SKM-1 treated with dmso at 0.1 percent for 144 hours (cell line): ENCODE measurements around the gene PRKG1.
A peak's percentile ranks its signal among the peaks of the same experiment; 100 is the strongest.
"Not testable (repeated sequence)": the region's sequence is repeated elsewhere in the genome, so short reads cannot be mapped to it uniquely, and the experiment has no call there.

ENCODE experiments used
- DNase-seq: peaks from one replicate; lab custom pipeline; 2025; ENCODE audit not compliant: unreplicated experiment; lab: John Stamatoyannopoulos, UW

PRKG1 gene

GRCh38 chr10:52226197-52226847, 1152.0 kb downstream of the PRKG1 start:
- DNase-seq, result no peak

- DNase-seq, result no peak
Observed at GRCh38 chr10:52228556-52228955, 1154.3 kb downstream of the PRKG1 start.

GRCh38 chr10:52229291-52229931, 1155.1 kb downstream of the PRKG1 start:
- no peak for DNase-seq

GRCh38 chr10:52232561-52233350, 1158.5 kb downstream of the PRKG1 start:
- DNase-seq, result peak; percentile 91

GRCh38 chr10:52233351-52233991, 1159.2 kb downstream of the PRKG1 start:
- DNase-seq, result not testable (repeated sequence)

- DNase-seq, result no peak
Observed at GRCh38 chr10:52239771-52240170, 1165.5 kb downstream of the PRKG1 start.

GRCh38 chr10:52245547-52245946, 1171.3 kb downstream of the PRKG1 start:
- no peak for DNase-seq

GRCh38 chr10:52247929-52248328, 1173.6 kb downstream of the PRKG1 start:
- not testable (repeated sequence) for DNase-seq

- DNase-seq, result no peak
Observed at GRCh38 chr10:52248697-52249306, 1174.5 kb downstream of the PRKG1 start.

GRCh38 chr10:52249850-52250395, 1175.6 kb downstream of the PRKG1 start:
- DNase-seq, result no peak

GRCh38 chr10:52250510-52250909, 1176.2 kb downstream of the PRKG1 start:
- no peak for DNase-seq

- DNase-seq, result no peak
Observed at GRCh38 chr10:52252307-52252706, 1178.0 kb downstream of the PRKG1 start.

- DNase-seq, result peak; percentile 40
Observed at GRCh38 chr10:52256832-52257691, 1182.8 kb downstream of the PRKG1 start.

GRCh38 chr10:52257692-52258075, 1183.4 kb downstream of the PRKG1 start:
- no peak for DNase-seq

GRCh38 chr10:52258799-52259425, 1184.6 kb downstream of the PRKG1 start:
- no peak for DNase-seq

GRCh38 chr10:52259426-52259812, 1185.1 kb downstream of the PRKG1 start:
- no peak for DNase-seq

GRCh38 chr10:52261362-52261761, 1187.1 kb downstream of the PRKG1 start:
- no peak for DNase-seq

- no peak for DNase-seq
Observed at GRCh38 chr10:52265131-52265926, 1191.0 kb downstream of the PRKG1 start.

- no peak for DNase-seq
Observed at GRCh38 chr10:52266858-52267257, 1192.6 kb downstream of the PRKG1 start.
